ENCODE data around the gene EDC4. TPM values are rescaled to one million over a fixed set of nuclear protein-coding genes. Genes with fewer than 3 reads are reported as not detected.
"Not testable (repeated sequence)": the region's sequence is repeated elsewhere in the genome, so short reads cannot be mapped to it uniquely, and the experiment has no call there.

The EDC4 gene
- total and polyA plus RNA-seq, 10 donors = 27.6 to 71.3 (median 59.4) TPM

GRCh38 chr16:67828651-67829050 is 44.2 kb upstream of the EDC4 start:
- intact Hi-C loops (cut with DNase I; ENCODE audit: low total_unique reads) = no loop called here
- Histone ChIP-seq H3K27ac (no peak overlapping the region), H3K4me1 (peaks cover 8 to 20% (median 13%) of the 10 kb centered on the region in 6 donors), H3K36me3 (peaks cover 0 to 69% (median 54%) of the 10 kb centered on the region in 6 donors), H3K4me3 (no peak overlapping the region), H3K9me3 (no peaks in the 10 kb centered on the region), H3K27me3 (replicated peaks in 1 of 7) (no peaks in the 10 kb centered on the region)
- DNase-seq = no peak
- no peak for TF ChIP-seq POLR2A (IDR thresholded peaks at IDR 0.05)
- 92 to 100% (median 95%) methylated on average over 4 of the region's 4 CpGs for WGBS, 5 donors

DNA sequence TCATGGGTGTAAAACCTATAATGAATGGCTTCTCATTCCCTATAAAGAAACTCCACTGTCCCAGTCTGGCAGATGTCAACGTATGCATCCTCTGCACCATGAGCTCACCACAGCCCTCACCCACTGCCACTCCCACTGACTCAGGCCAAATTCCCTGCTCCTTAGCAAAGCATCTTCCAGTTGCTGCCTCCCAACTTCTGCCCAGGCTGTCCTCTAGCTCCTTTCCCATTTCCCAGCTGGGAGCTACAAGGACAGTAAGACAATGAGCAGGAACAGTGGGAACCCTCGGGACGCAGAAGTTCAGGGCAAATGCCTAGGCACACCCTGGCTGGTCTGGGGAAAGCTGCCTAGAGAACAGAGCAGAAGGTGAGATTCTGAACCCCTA is 39.8 kb upstream of the EDC4 start:
- H3K4me3 ChIP-seq = peak overlapping the region; percentile 52 to 97 (median 90)

GRCh38 chr16:67833415-67834241 is 39.2 kb upstream of the EDC4 start:
- no peaks in the 10 kb centered on the region for H3K9me3 ChIP-seq
- TF ChIP-seq CTCF (IDR thresholded peaks at IDR 0.05 in 8 of 11, conservative IDR thresholded peaks at IDR 0.05 in 3 of 11) (peak in 5 of 11 experiments; percentile 11 to 55 (median 39)), POLR2AphosphoS5 (IDR thresholded peaks at IDR 0.05) (peak; percentile 87 to 91 (median 90)), POLR2A (IDR thresholded peaks at IDR 0.05) (no peak)
- DNase-seq = peak; percentile 98
- peaks cover 8 to 30% (median 19%) of the 10 kb centered on the region in 6 donors for H3K4me1 ChIP-seq
- intact Hi-C loops (cut with DNase I; ENCODE audit: low total_unique reads) = no loop called here
- peak overlapping the region; percentile 52 to 97 (median 90) for H3K4me3 ChIP-seq
- peaks cover 0 to 37% (median 35%) of the 10 kb centered on the region in 6 donors for H3K36me3 ChIP-seq
- H3K27me3 ChIP-seq (replicated peaks in 1 of 7) = no peaks in the 10 kb centered on the region
- WGBS, 5 donors = 0 to 2% (median 1%) methylated on average over 21 to 49 of the region's 49 CpGs
- peak overlapping the region; percentile 13 to 85 (median 64) for H3K27ac ChIP-seq

More for the DNA sequence above, 39.8 kb upstream of the EDC4 start:
- 0 to 8% (median 2%) methylated on average over 3 of the region's 3 CpGs for WGBS, 5 donors
- peaks cover 8 to 30% (median 19%) of the 10 kb centered on the region in 6 donors for H3K4me1 ChIP-seq
- no peaks in the 10 kb centered on the region for H3K9me3 ChIP-seq
- no peaks in the 10 kb centered on the region for H3K27me3 ChIP-seq (replicated peaks in 1 of 7)
- no peak for DNase-seq
- no peak for TF ChIP-seq POLR2A (IDR thresholded peaks at IDR 0.05)
- no peak for TF ChIP-seq POLR2AphosphoS5 (IDR thresholded peaks at IDR 0.05)
- no peak for TF ChIP-seq CTCF (IDR thresholded peaks at IDR 0.05 in 8 of 11, conservative IDR thresholded peaks at IDR 0.05 in 3 of 11)
- peak overlapping the region in 5 of 8 donors; percentile 62 to 85 (median 74) for H3K27ac ChIP-seq
- peaks cover 0 to 43% (median 41%) of the 10 kb centered on the region in 6 donors for H3K36me3 ChIP-seq
- intact Hi-C loops (cut with DNase I; ENCODE audit: low total_unique reads) = no loop called here

GRCh38 chr16:67834242-67834614 is 38.6 kb upstream of the EDC4 start:
- intact Hi-C loops (cut with DNase I; ENCODE audit: low total_unique reads) = no loop called here
- Histone ChIP-seq H3K4me3 (peak overlapping the region in 7 of 8 donors; percentile 52 to 93 (median 89)), H3K9me3 (no peaks in the 10 kb centered on the region), H3K4me1 (peaks cover 8 to 30% (median 19%) of the 10 kb centered on the region in 6 donors), H3K27me3 (replicated peaks in 1 of 7) (no peaks in the 10 kb centered on the region), H3K36me3 (peaks cover 0 to 31% (median 29%) of the 10 kb centered on the region in 6 donors), H3K27ac (peak overlapping the region in 6 of 8 donors; percentile 8 to 85 (median 70))
- WGBS, 5 donors = 81 to 90% (median 87%) methylated on average over 10 of the region's 10 CpGs
- no peak for TF ChIP-seq POLR2AphosphoS5 (IDR thresholded peaks at IDR 0.05)
- no peak for TF ChIP-seq POLR2A (IDR thresholded peaks at IDR 0.05)
- TF ChIP-seq CTCF (IDR thresholded peaks at IDR 0.05 in 8 of 11, conservative IDR thresholded peaks at IDR 0.05 in 3 of 11) = no peak
- DNase-seq = no peak

- intact Hi-C loops (cut with DNase I; ENCODE audit: low total_unique reads); H3K27ac ChIP-seq; H3K36me3 ChIP-seq; DNase-seq; H3K9me3 ChIP-seq; H3K4me3 ChIP-seq; H3K27me3 ChIP-seq (replicated peaks in 1 of 7): not testable (repeated sequence)
- peaks cover 8 to 32% (median 24%) of the 10 kb centered on the region in 6 donors for H3K4me1 ChIP-seq
- 92 to 96% (median 95%) methylated on average over 10 of the region's 10 CpGs for WGBS, 5 donors
Observed at GRCh38 chr16:67837190-67837589, 35.7 kb upstream of the EDC4 start.

Measured in spleen (tissue), 11 donors.